Activated CD4-positive, alpha-beta T cell treated with anti-CD3 and anti-CD28 coated beads for 36 hours (primary cell): Measurements from ENCODE around the gene ATXN1. TPM values are rescaled to one million over a fixed set of nuclear protein-coding genes. Genes with fewer than 3 reads are reported as not detected.

Experiments
- ATAC-seq: fragments of 200-7000 bp; cut with Tn5 transposase; one replicate; pipeline ENCODE4 v1.10.0; 2021; ENCODE audit warnings: mild to moderate bottlenecking, moderate library complexity
- CTCF ChIA-PET: fragments of 350-600 bp; sonication (Branson Sonifier 250); formaldehyde crosslinking; loops from one replicate; lab custom pipeline; 2021; ENCODE audit warnings: antibody characterized with exemption; lab: Charles Lee
- POLR2A ChIA-PET: fragments of 350-600 bp; sonication (Branson Sonifier 250); formaldehyde crosslinking; loops from one replicate; lab custom pipeline; 2021; ENCODE audit warnings: antibody characterized with exemption, inconsistent platforms; lab: Charles Lee
- DNase-seq: peaks from one replicate; pipeline ENCODE4 v3.0.0-alpha.2; 2020
- H3K27ac Mint-ChIP-seq: one replicate; pipeline ENCODE4 v1.8.0; 2021; ENCODE audit warnings: mixed read lengths
- H3K27me3 Mint-ChIP-seq: one replicate; pipeline ENCODE4 v1.8.0; 2021; ENCODE audit warnings: mixed read lengths
- H3K36me3 Mint-ChIP-seq: one replicate; pipeline ENCODE4 v1.8.0; 2021; ENCODE audit warnings: low read depth, mixed read lengths
- H3K4me1 Mint-ChIP-seq: one replicate; pipeline ENCODE4 v1.8.0; 2021; ENCODE audit warnings: mixed read lengths
- H3K4me3 Mint-ChIP-seq: one replicate; pipeline ENCODE4 v1.8.0; 2021; ENCODE audit warnings: mild to moderate bottlenecking, moderate library complexity, mixed read lengths
- H3K9me3 Mint-ChIP-seq: one replicate; pipeline ENCODE4 v1.8.0; 2021; ENCODE audit warnings: low read depth, mixed read lengths
- intact Hi-C, 2 experiments: fragments of 100-400 bp; cut with DNase I in 1 of 2; cut with micrococcal nuclease in 1 of 2; formaldehyde crosslinking; loops; one replicate each; pipeline versions ENCODE4 v1.14.2 to v1.15.1; 2022 to 2024; cut with DNase I, micrococcal nuclease
- total RNA-seq, 2 experiments: library from RNA; stranded (reverse); gene quantifications; one replicate each; pipeline ENCODE4 v1.2.3, GENCODE V29; 2021

The ATXN1 gene
- total RNA-seq, 2 experiments from 2014 or later, result 19.8 to 22.8 TPM

DNA sequence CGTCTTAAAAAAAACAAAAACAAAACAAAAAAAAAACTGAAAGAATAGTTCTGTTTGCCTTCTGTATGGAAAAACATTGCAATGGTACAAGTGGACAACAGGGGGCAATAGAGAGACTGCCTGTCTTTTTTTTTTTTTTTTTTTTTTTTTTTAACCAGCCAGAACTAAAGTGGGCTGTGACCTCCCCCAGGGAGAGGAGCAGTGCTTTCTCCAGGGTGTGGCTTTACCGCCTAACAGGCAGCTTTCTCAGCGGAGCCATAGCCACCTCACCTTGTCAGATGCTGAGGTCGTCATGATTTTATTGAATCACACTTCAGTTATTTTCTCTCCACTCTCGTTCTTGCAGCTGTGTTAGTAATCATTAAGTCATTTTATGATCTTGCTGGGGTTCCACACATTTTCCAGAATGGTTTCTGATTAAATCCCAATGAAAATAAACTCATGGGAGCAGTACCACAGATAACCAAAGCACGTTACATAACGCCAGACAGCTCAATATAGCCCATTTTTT is 444.5 kb downstream of the ATXN1 start:
- ChIA-PET CTCF (interaction anchor here (0.6 to 1.9 kb wide), 14 partner anchors 8 to 648 kb away, joined by 3 to 9 read pairs (median 4); no protein-coding TSS in a partner anchor), POLR2A (interaction anchor here (0.7 kb wide), 1 partner anchor 415 kb away, joined by 4 read pairs; no protein-coding TSS in a partner anchor)
- intact Hi-C loops, result loop anchor here (2.0 kb wide), 1 partner anchor 14 kb away; no protein-coding TSS in a partner anchor
- Mint-ChIP-seq H3K27ac (peak overlapping the region; percentile 37), H3K9me3 (no peaks in the 10 kb centered on the region), H3K4me1 (peaks cover 49% of the 10 kb centered on the region), H3K4me3 (no peak overlapping the region), H3K27me3 (no peaks in the 10 kb centered on the region), H3K36me3 (no peaks in the 10 kb centered on the region)
- DNase-seq (peak; percentile 48), ATAC-seq (peak; percentile 8)

- CTCF ChIA-PET, result no interaction called here
- no peaks in the 10 kb centered on the region for H3K27me3 Mint-ChIP-seq
- H3K4me3 Mint-ChIP-seq, result no peak overlapping the region
- POLR2A ChIA-PET, result no interaction called here
- H3K36me3 Mint-ChIP-seq, result peaks cover 2% of the 10 kb centered on the region
- no peaks in the 10 kb centered on the region for H3K9me3 Mint-ChIP-seq
- intact Hi-C loops, result no loop called here
- H3K27ac Mint-ChIP-seq, result no peak overlapping the region
- H3K4me1 Mint-ChIP-seq, result peaks cover 24% of the 10 kb centered on the region
- ATAC-seq (no peak), DNase-seq (no peak)
Measured at GRCh38 chr6:16314296-16314695, 447.0 kb downstream of the ATXN1 start.

GRCh38 chr6:16313732-16314131 is 447.5 kb downstream of the ATXN1 start:
- H3K4me1 Mint-ChIP-seq, result peaks cover 18% of the 10 kb centered on the region
- ChIA-PET CTCF (interaction anchor here (0.8 to 1.2 kb wide), 2 partner anchors 23 to 28 kb away, joined by 3 read pairs; no protein-coding TSS in a partner anchor), POLR2A (no interaction called here)
- no peak overlapping the region for H3K4me3 Mint-ChIP-seq
- no peaks in the 10 kb centered on the region for H3K9me3 Mint-ChIP-seq
- H3K27ac Mint-ChIP-seq, result no peak overlapping the region
- H3K27me3 Mint-ChIP-seq, result no peaks in the 10 kb centered on the region
- no peak for DNase-seq
- intact Hi-C loops, result no loop called here
- H3K36me3 Mint-ChIP-seq, result peaks cover 4% of the 10 kb centered on the region
- ATAC-seq, result no peak

- Mint-ChIP-seq H3K4me1 (peaks cover under 1% of the 10 kb centered on the region), H3K9me3 (no peaks in the 10 kb centered on the region), H3K36me3 (peaks cover 4% of the 10 kb centered on the region), H3K4me3 (no peak overlapping the region), H3K27me3 (no peaks in the 10 kb centered on the region), H3K27ac (no peak overlapping the region)
- no peak for DNase-seq
- intact Hi-C loops, result no loop called here
- ChIA-PET CTCF (interaction anchor here (0.7 to 1.9 kb wide), 2 partner anchors 460 to 620 kb away, joined by 3 to 6 read pairs; no protein-coding TSS in a partner anchor), POLR2A (no interaction called here)
- no peak for ATAC-seq
Measured at GRCh38 chr6:16311763-16312162, 449.5 kb downstream of the ATXN1 start.

DNA sequence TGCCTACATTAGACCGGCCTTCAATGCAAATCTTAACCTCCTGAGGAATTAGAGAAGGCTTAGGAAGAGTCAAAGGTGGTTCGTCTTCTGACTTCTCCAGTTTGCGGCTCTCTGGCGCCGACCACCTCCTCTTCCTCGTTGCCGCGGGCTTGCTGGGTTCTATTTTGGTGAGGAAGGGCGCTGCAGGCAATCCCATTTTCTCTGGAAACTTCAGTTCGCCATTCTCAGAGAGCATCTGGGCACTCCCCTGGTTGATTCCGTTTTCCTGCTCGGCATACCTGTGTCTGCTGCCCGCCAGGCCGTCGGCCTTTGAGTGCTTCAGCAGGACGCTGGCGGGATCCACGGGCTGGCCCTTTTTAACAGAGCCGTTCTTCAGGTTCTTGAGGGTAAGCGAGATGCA is 454.9 kb downstream of the ATXN1 start:
- POLR2A ChIA-PET, result no interaction called here
- no peak for DNase-seq
- H3K27me3 Mint-ChIP-seq, result no peaks in the 10 kb centered on the region
- intact Hi-C loops, result no loop called here
- no peaks in the 10 kb centered on the region for H3K9me3 Mint-ChIP-seq
- H3K4me3 Mint-ChIP-seq, result no peak overlapping the region
- no peak for ATAC-seq
- peaks cover 16% of the 10 kb centered on the region for H3K36me3 Mint-ChIP-seq
- H3K4me1 Mint-ChIP-seq, result peaks cover 5% of the 10 kb centered on the region
- CTCF ChIA-PET, result no interaction called here
- no peak overlapping the region for H3K27ac Mint-ChIP-seq

GRCh38 chr6:16305788-16306187 is 455.5 kb downstream of the ATXN1 start:
- intact Hi-C loops, result no loop called here
- POLR2A ChIA-PET, result no interaction called here
- Mint-ChIP-seq H3K9me3 (no peaks in the 10 kb centered on the region), H3K27me3 (no peaks in the 10 kb centered on the region), H3K36me3 (peaks cover 16% of the 10 kb centered on the region), H3K4me1 (peaks cover 5% of the 10 kb centered on the region), H3K27ac (no peak overlapping the region), H3K4me3 (no peak overlapping the region)
- DNase-seq, result no peak
- ATAC-seq, result no peak
- CTCF ChIA-PET, result interaction anchor here (0.5 kb wide), 1 partner anchor 659 kb away, joined by 3 read pairs; no protein-coding TSS in a partner anchor

- ATAC-seq, result peak; percentile 72
Measured at GRCh38 chr6:16305246-16305725, 456.0 kb downstream of the ATXN1 start.

DNA sequence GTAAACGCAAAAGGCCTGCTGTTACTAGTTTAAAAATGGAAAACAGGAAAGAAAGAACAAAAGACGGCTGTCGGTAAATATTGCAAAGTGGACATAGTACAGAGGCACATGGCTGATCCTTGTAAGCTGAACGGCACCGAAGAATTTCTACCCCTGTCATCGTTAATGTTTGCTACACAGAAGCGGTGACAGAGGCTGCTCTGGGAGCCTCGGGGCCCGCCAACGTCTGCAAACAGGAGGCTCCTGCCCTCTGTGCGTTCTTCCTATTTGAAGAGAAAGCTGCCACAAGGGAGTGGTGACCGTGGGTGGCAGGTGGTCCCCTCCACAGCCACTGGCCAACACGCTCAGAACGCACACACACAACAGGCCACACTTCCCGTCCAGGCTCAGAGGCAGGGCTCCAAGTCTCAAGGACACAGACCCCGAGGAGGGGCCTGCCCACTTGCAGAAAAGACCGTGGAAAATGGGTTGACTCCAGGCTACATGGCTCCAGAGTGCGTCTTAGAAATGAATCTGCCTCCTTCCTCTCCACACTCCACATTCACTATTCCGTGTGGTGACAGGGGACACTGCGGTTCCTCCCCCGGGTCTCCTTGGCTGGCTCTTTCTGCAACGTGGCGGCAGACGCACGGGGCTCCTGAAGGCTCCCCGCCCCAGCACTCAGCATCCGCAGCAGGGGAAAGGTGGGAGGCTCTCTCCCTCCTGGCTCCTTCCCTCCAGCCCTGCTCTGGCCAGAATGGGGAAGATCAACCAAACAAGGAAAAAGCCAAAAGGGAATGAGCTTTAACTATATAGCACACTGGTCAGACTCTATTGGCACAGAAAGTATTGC is 458.3 kb downstream of the ATXN1 start:
- Mint-ChIP-seq H3K36me3 (peaks cover 12% of the 10 kb centered on the region), H3K27ac (no peak overlapping the region), H3K4me3 (no peak overlapping the region), H3K4me1 (peaks cover 5% of the 10 kb centered on the region), H3K27me3 (no peaks in the 10 kb centered on the region), H3K9me3 (no peaks in the 10 kb centered on the region)
- intact Hi-C loops, result no loop called here
- POLR2A ChIA-PET, result no interaction called here
- CTCF ChIA-PET, result no interaction called here
- DNase-seq (no peak), ATAC-seq (no peak)

More at GRCh38 chr6:16305246-16305725, 456.0 kb downstream of the ATXN1 start:
- no peak overlapping the region for H3K4me3 Mint-ChIP-seq
- intact Hi-C loops, result no loop called here
- no peak overlapping the region for H3K27ac Mint-ChIP-seq
- H3K27me3 Mint-ChIP-seq, result no peaks in the 10 kb centered on the region
- peaks cover 16% of the 10 kb centered on the region for H3K36me3 Mint-ChIP-seq
- H3K9me3 Mint-ChIP-seq, result no peaks in the 10 kb centered on the region
- POLR2A ChIA-PET, result no interaction called here
- CTCF ChIA-PET, result interaction anchor here (0.5 kb wide), 1 partner anchor 660 kb away, joined by 3 read pairs; no protein-coding TSS in a partner anchor
- peaks cover 5% of the 10 kb centered on the region for H3K4me1 Mint-ChIP-seq
- peak; percentile 49 for DNase-seq

DNA sequence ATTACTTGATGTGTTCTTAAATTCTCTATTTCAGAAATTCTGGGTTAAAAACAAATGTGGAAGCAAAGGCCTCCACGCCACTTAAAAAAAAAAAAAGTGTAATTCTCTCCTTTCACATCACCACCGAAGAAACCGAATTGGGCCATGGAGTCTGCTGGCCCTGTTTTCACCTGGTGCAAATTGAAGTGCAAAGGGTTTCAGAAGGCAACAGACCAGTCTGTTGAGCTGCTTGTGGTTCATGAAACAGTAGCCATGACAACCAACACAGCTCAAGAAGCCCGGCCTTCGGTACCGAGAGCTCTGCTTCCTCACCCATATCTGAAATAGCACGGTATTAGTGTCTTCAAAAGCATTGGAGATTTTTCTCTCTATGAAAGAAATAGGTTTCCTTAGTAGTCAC is 459.7 kb downstream of the ATXN1 start:
- no peak for DNase-seq
- no peak for ATAC-seq
- H3K4me1 Mint-ChIP-seq, result peaks cover 5% of the 10 kb centered on the region
- H3K36me3 Mint-ChIP-seq, result peaks cover 11% of the 10 kb centered on the region
- intact Hi-C loops, result no loop called here
- H3K9me3 Mint-ChIP-seq, result no peaks in the 10 kb centered on the region
- H3K27me3 Mint-ChIP-seq, result no peaks in the 10 kb centered on the region
- H3K4me3 Mint-ChIP-seq, result no peak overlapping the region
- H3K27ac Mint-ChIP-seq, result no peak overlapping the region
- POLR2A ChIA-PET, result no interaction called here
- CTCF ChIA-PET, result interaction anchor here (0.6 kb wide), 1 partner anchor 30 kb away, joined by 3 read pairs; no protein-coding TSS in a partner anchor

- H3K4me1 Mint-ChIP-seq, result no peaks in the 10 kb centered on the region
- ChIA-PET CTCF (interaction anchor here (0.5 to 1.1 kb wide), 2 partner anchors 13 to 334 kb away, joined by 3 read pairs; no protein-coding TSS in a partner anchor), POLR2A (no interaction called here)
- DNase-seq, result no peak
- H3K27ac Mint-ChIP-seq, result no peak overlapping the region
- intact Hi-C loops, result no loop called here
- H3K27me3 Mint-ChIP-seq, result no peaks in the 10 kb centered on the region
- H3K9me3 Mint-ChIP-seq, result no peaks in the 10 kb centered on the region
- H3K36me3 Mint-ChIP-seq, result peaks cover 4% of the 10 kb centered on the region
- H3K4me3 Mint-ChIP-seq, result no peak overlapping the region
- no peak for ATAC-seq
Measured at GRCh38 chr6:16299861-16300260, 461.4 kb downstream of the ATXN1 start.

DNA sequence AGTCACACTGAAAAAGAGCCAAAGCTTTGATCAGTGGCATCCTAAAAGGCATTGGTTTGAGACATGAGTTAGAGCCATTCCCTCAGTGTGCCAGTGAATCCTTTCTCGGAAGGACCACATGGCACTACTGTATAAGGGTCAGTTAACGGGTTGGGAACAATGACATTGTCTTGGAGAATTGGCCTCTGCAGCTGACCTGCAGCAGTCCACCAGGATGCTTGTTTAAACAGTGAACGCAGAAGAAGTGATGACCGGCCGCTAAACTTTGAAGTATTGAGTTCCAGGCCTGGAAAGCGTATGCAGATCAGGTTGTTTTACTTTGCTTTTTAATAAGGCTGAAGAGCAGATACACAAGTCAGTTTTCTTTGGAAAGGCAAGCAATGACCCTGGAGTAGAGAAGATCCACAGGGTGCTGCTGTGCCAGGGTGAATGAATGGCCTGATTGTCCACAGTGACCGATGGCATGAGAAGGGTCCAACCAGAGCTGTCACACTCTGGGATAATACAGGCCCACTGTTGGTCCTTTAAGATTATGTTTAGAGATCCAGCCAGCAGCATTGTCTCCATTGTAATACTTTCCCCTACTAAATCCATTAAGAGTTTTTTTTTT is 465.1 kb downstream of the ATXN1 start:
- POLR2A ChIA-PET, result no interaction called here

More for the DNA sequence above, 465.1 kb downstream of the ATXN1 start:
- intact Hi-C loops, result no loop called here
- H3K36me3 Mint-ChIP-seq, result no peaks in the 10 kb centered on the region
- H3K27me3 Mint-ChIP-seq, result no peaks in the 10 kb centered on the region
- ATAC-seq (no peak), DNase-seq (no peak)
- no peaks in the 10 kb centered on the region for H3K4me1 Mint-ChIP-seq
- CTCF ChIA-PET, result no interaction called here
- no peak overlapping the region for H3K4me3 Mint-ChIP-seq
- H3K9me3 Mint-ChIP-seq, result no peaks in the 10 kb centered on the region
- no peak overlapping the region for H3K27ac Mint-ChIP-seq
